Measurements from ENCODE around the gene HSDL2.

HSDL2 gene

DNA sequence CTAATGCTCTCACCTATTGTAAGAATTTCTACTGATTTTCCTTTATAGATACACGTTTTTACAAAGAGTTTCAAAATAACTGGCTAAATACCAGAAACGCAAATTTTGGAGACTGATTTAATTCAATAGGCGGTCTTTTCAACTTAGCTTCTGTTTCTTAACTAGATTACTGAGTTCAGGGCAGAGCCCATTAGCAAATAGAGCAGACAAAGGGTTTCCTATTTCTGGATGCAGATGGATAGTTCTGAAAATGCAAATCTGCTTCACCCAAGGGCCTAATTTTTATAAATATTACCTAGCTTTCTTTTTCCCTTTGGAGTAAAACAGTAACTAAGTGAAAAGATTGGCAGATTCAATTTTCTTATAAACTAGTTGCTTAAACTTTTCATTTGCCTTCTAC, 93.1 kb downstream of the HSDL2 start:
- DNase-seq: no peak

DNA sequence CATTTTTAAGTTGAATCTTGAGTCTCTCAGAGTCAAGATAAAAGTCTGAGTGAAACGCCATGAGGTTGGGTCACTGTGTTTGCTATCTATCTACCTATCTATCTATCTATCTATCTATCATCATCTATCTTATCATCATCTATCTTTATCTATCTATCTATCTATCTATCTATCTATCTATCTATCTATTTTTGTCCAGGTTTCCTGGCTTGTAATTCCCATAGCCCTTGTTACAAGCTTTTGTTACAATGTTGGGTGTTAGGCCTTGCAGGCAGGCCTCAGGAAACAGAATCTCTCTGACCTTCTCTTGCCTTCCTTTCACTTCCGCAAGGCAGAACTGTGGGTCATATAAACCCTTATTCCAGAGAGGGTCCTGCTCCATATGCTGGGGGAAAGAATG, 94.1 kb downstream of the HSDL2 start:
- DNase-seq: no peak

DNA sequence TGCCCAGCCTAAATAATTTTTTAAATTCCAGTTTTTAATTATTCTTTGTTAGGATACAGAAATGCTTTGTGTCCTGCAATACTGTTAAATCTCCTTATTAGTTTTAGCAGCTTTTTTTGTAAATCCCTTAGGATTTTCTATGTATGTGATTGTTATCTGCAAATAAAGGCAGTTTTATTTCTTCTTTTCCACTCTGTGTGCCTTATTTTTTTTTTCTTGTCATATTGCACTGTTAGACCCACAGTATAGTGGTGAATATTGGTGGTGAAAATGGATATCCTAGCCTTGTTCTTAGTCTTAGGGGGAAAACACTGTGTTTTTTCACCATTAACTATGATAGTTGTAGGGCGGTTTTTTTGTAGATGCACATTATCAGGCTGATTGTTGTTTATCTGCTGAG, 95.4 kb downstream of the HSDL2 start:
- DNase-seq: no peak

DNA sequence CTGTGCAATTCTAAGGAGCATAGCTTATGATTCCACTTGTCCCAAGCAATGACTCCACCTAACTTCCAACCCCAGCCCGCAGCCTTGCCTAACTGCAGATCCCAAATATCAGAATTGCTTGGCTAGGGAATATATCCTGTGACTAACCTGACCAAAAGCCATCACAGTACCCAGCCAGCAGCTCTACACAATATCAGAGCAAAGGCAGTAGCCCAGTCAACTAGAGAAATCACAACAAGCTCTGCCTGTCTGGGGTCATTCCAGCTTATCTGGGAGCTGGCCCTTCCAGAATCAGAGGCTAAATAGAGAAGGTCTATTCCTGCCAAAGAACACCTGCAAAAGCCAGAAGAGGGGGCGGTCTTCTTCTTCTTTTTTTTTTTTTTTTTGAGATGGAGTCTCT, 97.4 kb downstream of the HSDL2 start:
- no peak for DNase-seq

DNA sequence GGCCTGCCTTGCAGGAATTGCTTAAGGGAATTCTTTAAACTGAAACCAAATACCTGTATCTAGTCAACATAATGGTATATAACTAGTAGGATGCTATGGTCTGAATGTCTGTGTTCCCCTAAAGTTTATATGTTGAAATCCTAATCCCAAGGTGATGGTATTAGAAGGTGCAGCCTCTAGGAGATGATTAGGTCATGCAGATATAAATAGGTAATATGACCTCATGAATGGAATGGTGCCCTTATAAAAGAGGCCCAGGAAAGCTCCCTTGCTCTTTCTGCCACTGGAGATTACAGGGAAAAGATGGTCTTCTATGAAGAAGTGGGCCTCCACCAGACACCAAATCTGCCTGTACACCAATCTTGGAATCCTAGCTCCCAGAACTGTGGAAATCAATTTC, 99.3 kb downstream of the HSDL2 start:
- no peak for DNase-seq

DNA sequence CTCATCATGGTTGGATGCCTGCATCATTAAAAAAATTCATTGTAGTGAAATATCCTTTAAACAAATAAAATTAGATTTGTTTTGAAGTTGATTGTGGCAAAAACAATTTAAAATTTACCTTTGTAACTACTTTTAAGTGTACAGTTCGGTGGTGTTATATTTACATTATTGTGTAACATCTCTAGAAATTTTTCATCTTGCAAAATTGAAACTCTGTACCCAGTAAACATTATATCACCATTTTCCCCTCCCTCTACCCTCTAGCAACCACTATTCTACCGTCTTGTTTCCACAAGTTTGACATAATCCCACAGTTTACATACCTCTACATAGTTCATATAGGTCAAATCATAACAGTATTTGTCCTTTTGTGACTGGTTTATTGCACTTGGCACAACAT, 104.7 kb downstream of the HSDL2 start:
- no peak for DNase-seq

DNA sequence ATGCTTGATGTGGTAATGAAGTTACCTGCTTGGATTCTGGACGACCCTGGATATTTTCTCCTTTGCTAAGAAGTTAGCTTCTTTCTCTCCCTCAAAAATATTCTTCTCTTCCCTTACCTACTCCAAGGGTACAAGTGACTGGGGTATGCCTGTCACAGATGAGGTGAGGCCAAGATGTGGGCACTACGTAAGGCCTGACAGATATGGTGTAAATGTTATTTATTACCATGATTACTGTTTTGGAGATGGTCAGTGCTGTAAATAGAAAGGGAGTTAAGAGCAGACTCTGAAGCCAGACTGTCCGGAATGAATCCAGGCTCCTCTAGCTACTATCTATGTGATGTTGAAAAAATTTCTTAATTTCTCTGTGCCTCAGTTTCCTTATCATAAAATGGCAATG, 105.7 kb downstream of the HSDL2 start:
- no peak for DNase-seq

DNA sequence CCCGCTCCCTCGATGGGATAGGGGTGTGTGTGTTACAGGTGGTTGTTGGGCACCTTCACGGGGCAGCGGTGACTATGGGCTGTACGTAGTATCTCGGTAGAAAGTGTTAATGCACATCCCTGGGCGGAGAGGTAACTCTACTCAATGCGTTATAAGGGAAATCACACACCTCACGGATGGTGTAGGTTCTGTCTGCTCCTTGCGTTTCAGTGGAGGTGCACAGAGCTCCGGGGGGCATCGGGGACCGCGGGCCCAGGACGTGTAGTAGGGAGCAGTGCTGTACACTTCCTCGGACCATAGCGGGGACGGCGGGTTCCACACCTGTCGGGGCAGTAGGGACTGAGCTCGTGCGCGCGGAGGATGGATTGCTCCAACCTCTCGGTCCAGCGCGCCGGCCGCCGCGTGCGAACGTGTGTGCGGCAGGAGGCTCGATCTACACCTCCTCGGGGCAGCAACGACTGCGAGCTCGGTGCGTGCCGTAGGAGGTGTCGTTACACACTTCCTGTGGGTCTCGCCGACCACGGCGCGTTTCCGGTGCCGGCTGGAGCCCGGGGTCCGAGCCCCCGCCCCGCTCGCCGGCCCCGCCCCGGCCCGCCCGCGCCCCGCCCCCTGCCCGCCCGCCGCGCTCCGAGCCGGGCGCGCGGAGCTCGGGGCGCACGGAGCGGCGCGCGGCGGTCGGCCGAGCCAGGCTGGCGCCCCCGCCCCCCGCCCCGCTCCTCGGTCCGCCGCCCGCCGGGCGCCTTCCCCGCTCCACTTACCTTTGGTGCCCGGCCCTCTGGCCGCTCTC, 106.5 kb downstream of the HSDL2 start, which contains the start of gene KIAA1958:
Gene KIAA1958, plus strand, starts transcription at position 607 of the 787 bp plus-strand sequence. CDS start 87,254 bp downstream, outside the sequence.
- DNase-seq: peak; percentile 67 to 83

DNA sequence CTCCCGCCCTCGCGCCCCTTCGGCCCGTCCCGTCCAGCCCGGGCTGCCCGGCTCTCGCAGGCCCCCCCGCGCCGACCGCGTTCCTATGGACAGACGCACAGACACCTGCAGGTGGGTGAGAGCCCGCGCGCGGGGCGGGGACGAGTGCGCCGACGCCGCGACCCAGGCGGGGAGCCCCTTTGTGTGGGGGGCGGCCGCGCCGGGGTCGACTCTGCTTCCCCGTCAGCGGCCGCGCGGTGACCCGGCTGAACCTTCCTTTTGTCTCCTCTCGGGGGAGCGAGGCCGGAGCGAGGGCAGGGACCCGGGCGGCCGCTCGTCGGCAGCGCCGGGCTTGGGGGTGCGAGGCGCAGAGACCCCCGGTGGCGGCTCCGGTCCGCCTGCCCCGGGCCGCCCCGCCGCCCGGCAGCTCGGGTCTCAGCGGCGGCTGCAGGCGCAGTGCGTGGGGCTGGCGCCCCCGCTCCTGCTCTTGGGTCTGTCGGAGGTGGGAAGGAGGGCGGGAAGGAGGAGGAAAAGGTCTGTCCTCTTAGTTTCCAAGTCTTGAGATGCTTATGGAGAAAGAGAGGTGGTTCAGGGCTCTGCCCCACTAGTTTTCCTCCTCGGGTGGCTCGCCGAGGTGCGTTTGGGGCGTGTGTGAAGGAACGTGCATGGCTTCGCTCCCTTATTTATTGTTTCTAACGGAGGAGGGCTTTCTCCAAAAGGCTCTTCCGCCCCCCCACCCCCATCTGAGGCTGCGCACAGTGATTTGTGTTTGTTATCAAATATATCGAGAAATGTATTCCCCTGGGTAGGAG, 107.3 kb downstream of the HSDL2 start:
- peak; percentile 52 to 63 for DNase-seq

DNA sequence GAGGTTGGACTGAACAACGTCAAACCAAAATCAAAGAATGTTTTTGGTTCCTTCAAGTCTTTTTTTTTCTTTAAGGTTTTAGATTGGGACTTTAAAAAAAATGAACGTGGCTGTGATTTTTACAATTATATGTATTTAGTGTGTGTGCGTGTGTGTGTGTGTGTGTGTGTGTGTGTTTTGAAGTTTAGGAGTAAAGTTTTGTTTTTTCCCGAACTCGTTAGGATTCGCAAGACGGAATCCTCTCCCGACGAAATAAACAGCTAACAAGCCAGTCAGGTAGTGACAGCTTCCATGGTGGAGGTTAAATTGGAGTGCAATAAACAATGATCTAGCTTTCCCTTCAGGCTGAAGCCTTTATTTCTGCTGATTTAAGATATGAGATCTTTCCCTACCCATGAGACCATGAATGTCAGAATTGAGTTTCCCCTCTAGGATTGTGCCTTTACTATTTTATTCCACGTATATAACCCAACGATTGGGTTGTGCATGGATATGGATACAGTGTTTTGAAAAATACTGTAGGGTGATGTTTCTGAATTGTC, 108.0 kb downstream of the HSDL2 start:
- DNase-seq: no peak

DNA sequence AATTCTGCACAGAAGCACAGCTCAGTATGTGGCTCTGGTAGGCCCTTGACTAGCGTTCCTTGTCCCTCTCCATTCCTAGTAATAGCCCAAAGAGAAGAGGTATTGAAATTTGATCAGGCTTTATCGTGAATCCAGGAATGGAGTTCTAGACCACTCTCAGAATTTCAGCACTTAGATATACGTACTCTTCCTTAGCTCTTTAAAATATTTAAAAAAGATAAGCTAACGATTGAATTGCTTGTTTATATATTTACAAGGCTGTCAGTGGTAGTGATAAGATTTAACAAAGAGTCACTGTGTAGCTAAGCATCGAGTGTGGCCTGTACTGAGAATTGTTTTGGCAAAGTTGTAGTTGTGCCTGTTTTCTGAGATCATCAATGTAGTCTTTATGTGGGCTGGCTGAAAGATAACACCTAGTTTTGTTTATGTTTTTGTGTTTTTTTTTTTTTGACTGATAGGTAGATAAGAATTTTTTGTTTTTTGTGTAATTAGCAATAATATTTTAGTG, 109.2 kb downstream of the HSDL2 start:
- DNase-seq: no peak

DNA sequence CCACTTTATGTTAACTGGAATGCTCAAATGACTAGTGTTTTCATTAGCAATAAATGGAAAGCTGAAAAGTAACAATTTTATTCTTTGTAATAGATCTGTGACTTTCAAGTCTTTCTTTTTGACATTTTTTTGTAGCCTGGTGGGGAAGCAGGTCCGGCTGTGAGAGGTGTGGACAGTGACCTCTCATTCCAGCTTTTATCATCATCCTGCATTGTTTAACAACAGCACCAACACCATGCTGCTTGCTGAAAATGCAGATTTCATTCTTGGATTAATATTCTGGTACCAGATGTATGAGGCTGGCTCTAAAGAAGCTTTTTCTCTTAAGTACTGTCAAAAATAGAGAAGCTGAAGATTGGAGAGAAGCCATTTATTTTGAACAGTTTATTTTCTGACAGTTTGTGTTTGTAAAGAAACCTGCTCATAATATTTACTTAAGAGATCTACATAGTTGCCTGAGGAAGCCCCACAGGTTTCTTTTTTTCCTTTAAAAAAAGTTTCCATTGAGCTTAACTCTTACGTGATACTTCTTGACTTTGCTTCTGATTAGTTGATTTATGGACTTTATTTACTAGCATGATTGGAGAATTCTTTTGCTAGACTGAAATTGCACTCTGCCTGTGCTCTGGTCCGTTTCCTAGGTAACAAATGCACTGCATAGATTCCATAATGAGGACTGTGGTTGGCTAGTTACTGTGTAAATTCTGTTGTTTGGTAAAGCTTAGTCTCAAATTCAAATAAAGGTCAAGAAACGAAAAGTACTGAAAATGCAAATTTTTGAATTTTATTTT, 110.2 kb downstream of the HSDL2 start:
- DNase-seq: no peak

DNA sequence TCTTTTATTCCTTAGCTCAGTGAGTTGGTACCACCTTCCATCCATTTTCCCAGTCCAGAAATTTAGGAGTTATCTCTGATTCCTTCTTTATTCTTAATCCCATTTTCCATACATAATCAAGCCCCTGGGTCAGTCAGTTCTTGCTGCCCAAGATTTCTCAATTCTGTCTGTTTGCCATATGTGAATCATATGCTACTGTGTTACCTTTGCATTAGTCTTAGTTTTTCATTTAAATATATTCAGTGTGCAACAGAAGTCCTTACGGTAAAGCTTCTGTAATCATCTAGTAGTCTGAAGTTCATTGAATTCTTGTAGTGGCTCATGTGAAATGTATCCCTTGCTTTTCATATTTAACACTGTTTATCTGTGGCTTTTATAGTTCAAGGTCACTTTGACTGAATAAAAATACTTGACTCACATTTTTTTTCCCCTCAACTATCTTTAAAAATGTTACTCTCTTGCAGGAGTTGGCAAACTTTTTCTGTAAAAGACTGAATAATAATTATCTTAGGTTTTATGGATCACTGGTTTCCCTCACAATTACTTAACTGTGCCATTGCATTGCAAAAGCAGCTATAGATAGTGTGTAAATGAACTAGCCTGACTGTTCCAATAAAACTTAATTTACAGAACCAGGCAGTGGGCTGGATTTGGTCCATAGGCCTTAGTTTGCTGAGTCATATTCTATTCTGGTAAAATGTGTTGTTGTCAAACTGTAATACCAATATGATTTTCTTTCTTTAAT, 113.7 kb downstream of the HSDL2 start:
- DNase-seq: no peak

DNA sequence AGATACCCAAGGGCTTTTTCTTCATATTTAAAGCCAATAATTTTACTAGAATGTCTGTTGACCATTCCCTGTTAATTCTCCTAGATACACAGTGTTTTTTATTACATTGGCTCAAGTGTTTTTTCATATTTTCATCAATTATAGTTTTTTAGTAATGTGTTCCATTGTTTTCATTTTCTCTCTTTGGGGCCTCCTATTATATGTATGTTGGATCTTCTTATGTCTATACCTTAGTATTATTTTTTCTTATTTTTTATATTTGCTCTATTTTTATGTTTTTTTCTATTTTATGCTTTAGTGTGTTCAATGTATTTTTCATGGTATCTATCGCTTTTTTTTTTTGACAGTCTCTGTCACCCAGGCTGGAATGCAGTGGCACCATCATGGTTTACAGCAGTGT, 114.2 kb downstream of the HSDL2 start:
- DNase-seq: no peak

DNA sequence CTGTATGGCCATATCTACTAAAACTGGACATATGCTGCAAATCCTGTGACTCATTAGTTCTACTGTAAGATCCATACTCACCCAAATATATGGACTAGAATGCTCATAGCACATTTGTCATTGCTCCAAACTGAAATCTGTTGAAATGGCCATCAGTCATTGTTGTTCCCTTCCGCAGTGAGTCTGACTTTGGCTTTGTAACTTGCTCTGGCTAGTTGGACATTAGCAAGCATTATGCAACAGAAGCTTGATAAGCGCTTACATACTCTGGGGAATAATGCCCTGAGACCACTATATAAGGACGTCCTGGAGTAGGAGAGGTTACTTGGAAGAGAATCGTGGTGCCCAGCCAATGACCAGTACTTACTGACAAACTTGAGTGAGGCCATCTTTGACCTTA, 115.7 kb downstream of the HSDL2 start:
- DNase-seq: no peak

DNA sequence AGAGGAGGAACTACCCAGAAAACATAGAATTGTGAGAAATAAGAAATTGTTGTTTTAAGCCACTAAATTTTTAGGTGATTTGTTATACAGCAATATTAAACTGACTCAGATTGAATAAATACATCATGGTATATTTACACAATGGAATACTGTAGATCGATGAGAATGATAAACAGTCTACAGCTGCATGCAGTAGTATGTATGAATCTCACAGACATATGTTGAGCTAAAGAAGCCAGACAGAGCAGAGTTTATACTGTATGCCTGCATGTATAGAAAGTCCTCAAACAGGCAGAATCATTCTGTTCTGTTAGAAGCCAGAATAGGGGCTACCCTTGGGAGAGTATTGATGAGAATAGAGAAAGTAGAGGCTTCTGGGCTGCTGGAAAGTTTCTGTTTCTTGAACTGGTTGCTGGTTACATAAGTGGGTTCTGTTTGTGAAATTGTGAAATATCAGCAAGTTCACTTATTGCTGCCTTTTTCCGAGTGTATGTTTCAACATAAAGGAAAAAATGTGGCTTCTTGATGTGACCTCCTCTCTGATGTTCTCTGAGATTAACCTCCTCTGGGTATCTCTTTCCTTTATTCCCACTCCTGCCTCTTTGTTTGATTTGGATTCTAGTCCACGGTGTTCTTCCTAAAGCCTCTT, 116.3 kb downstream of the HSDL2 start:
- no peak for DNase-seq

DNA sequence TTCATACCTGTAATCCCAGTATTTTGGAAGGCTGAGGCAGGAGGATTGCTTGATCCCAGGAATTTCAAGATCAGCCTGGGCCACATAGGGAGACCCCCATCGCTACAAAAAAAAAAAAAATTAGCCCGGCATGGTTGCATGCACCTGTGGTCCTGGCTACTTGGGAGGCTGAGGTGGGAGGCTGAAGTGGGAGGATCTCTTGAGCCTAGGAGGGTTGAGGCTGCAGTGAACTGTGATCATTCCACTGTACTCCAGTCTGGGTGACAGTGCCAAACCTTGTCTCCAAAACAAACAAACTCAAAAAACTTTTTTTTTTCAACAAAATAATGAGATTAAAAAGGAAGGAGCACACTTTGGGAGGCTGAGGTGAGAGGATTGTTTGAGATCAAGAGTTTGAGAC, 120.9 kb downstream of the HSDL2 start:
- DNase-seq: no peak

DNA sequence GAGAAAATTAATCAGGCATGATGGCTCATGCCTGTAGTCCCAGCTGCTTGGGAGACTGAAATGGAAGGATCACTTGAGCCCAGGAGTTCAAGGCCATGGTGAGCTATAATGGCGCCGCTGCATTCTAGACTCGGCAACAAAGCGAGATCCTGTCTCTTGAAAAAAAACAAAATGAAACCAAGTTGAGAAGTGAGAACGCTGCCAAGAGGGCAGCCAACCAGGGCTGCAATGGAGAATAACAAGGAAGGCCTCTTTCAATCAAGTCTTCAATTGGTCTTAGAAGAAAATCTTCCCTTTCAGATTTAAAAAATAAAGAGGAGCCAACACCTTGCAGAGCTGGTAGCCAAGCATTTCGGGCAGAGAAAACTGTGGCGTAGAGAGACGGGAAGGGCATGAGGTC, 121.4 kb downstream of the HSDL2 start:
- no peak for DNase-seq

DNA sequence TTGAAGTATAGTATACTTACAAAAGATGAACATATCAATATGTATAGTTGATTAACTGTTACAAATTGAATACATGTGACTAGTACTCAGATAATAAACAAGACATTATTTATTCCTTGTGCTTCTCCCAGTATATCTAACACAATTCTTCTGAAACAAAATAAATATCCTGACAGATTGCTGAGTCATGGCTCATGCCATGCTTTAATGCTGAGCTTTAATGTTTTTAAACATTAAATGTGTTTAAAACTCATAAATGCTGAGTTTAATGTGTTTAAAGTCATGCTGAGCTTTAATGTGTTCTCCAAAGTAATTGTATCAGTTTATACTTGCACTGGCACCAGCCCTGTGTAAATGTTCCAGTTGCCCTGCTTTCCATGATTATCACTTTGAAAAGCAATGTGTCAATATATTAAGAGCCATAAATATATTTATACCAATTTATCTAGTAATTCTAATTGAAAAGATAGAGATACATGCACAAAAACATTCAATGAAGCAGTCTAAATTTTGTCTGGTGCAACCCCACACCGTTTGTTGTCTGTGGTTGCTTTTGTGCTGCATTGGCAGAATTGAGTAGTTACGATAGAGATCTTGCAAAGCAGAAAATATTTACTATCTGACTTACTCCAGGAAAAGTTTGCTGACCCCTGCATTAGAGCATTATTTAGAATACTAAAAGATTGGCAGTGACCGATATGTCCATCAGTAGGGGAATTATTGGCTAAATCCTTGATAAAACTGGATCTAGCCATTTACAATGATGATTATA, 122.5 kb downstream of the HSDL2 start:
- DNase-seq: no peak

DNA sequence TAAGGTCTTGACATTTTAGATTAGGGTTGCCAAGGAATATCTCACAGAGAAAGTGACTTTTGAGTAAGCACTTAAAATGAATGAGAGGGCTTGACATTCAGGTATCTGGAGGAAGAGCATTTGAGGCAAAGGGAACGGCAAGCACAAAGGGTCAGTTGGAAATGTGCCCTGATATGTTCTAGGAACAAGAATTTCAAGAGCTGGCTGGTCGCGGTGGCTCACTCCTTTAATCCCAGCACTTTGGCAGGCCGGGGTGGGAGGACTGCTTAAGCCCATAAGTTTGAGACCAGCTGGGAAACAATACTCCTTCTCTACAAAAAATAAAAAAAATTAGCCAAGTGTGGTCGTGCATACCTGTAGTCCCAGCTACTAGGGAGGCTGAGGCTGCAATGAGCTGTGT, 123.3 kb downstream of the HSDL2 start:
- no peak for DNase-seq

DNA sequence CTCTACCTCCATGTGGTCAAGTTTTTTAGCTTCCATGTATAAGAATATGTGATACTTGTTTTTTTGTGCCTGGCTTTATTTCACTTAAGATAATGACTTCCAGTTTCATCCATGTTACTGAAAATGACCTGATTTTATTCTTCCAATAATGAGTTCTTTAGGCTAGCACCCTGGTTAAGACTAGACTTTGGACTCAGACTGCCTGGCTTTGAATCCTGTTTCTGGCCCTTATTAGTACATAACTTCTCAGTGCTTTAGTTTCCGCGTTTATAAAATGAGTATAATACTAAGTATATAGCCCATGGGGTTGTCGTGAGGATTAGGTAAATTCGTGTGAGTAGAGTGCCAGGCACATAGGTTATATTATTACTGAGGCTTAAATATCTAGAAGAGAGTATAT, 125.2 kb downstream of the HSDL2 start:
- no peak for DNase-seq
